M059J (cell line): Measurements from ENCODE around the gene PRPF19. TPM values are rescaled to one million over a fixed set of nuclear protein-coding genes. Genes with fewer than 3 reads are reported as not detected.

Source experiments
- DNase-seq: peaks from one replicate; pipeline ENCODE4 v3.0.0-alpha.2; 2012; ENCODE audit warnings: low read depth
- total RNA-seq: library from RNA; depleted of rRNA; stranded (reverse); fragments of >200 nt; shearing (Covaris generic); gene quantifications from 2 replicates; pipeline ENCODE4 v1.2.3, GENCODE V29; 2014

The PRPF19 gene
- total RNA-seq, 1 experiment from 2014 or later = 117 TPM

- peak; percentile 74 for DNase-seq
These were observed 753 bp downstream of the PRPF19 start for GRCh38 chr11:60905551-60906113.

GRCh38 chr11:60905047-60905446 is 1.3 kb downstream of the PRPF19 start:
- DNase-seq = no peak

- DNase-seq = no peak
These were observed 3.8 kb downstream of the PRPF19 start for GRCh38 chr11:60902625-60903024.

- DNase-seq = no peak
These were observed 5.5 kb downstream of the PRPF19 start for GRCh38 chr11:60900673-60901404.

GRCh38 chr11:60899977-60900376 is 6.4 kb downstream of the PRPF19 start:
- DNase-seq = no peak

GRCh38 chr11:60899046-60899936 is 7.1 kb downstream of the PRPF19 start:
- peak; percentile 62 for DNase-seq

- DNase-seq = no peak
These were observed 8.9 kb downstream of the PRPF19 start for GRCh38 chr11:60897496-60897895.

GRCh38 chr11:60895687-60896086 is 10.7 kb downstream of the PRPF19 start:
- no peak for DNase-seq

- DNase-seq = no peak
These were observed 15.2 kb downstream of the PRPF19 start for GRCh38 chr11:60891103-60891741.

- no peak for DNase-seq
These were observed 15.7 kb downstream of the PRPF19 start for GRCh38 chr11:60890696-60891095.

- no peak for DNase-seq
These were observed 16.5 kb downstream of the PRPF19 start for GRCh38 chr11:60889869-60890311.

GRCh38 chr11:60887556-60887955 is 18.8 kb downstream of the PRPF19 start:
- peak; percentile 66 for DNase-seq

GRCh38 chr11:60880643-60881282 is 25.6 kb downstream of the PRPF19 start:
- no peak for DNase-seq

GRCh38 chr11:60879971-60880588 is 26.3 kb downstream of the PRPF19 start:
- DNase-seq = no peak

- DNase-seq = no peak
These were observed 27.3 kb downstream of the PRPF19 start for GRCh38 chr11:60879104-60879503.

- DNase-seq = no peak
These were observed 27.9 kb downstream of the PRPF19 start for GRCh38 chr11:60878245-60879101.

- DNase-seq = no peak
These were observed 30.3 kb downstream of the PRPF19 start for GRCh38 chr11:60876168-60876485.

- no peak for DNase-seq
These were observed 30.8 kb downstream of the PRPF19 start for GRCh38 chr11:60875366-60876167.
